ENCODE results near the gene PITPNM2.

The PITPNM2 gene
- long read RNA-seq, partial matches to known transcripts: 1 of 1 reads
- long read RNA-seq, other reads (novel, unspliced or antisense): 0 of 1 reads

- TF ChIP-seq CTCF (IDR thresholded peaks at IDR 0.05; ENCODE audit: insufficient read depth, low read length) (no peak), POLR2AphosphoS5 (IDR thresholded peaks at IDR 0.05; ENCODE audit: low read depth) (no peak), SPI1 (IDR thresholded peaks at IDR 0.05; ENCODE audit: borderline replicate concordance, low read depth) (no peak), REST (IDR thresholded peaks at IDR 0.05; ENCODE audit: insufficient replicate concordance, low read depth) (no peak), GABPA (IDR thresholded peaks at IDR 0.05; ENCODE audit: low read depth) (no peak)
- Histone ChIP-seq H3K4me3 (replicated peaks; ENCODE audit: insufficient read depth, low read length) (peak within 1 kb of the TSS; percentile 42), H3K27ac (replicated peaks) (no peak within 1 kb of the TSS), H3K27me3 (ENCODE audit: insufficient read depth, poor library complexity, severe bottlenecking) (peaks cover 4% of the 10 kb centered on the region)
- peak; percentile 30 to 32 for DNase-seq (ENCODE audit: low read depth in 1 of 2, low spot score in 1 of 2)
These were observed at the start of gene PITPNM2 for GRCh38 chr12:123150744-123151456. Gene PITPNM2, minus strand, starts transcription at chr12:123151090. Its CDS starts 116,500 bp downstream, at chr12:123034590.

- Histone ChIP-seq H3K27ac (replicated peaks) (no peak overlapping the region), H3K27me3 (ENCODE audit: insufficient read depth, poor library complexity, severe bottlenecking) (no peaks in the 10 kb centered on the region), H3K4me3 (replicated peaks; ENCODE audit: insufficient read depth, low read length) (no peak overlapping the region)
- DNase-seq (ENCODE audit: low read depth in 1 of 2, low spot score in 1 of 2): no peak
- no peak for TF ChIP-seq GABPA (IDR thresholded peaks at IDR 0.05; ENCODE audit: low read depth)
- no peak for TF ChIP-seq SPI1 (IDR thresholded peaks at IDR 0.05; ENCODE audit: borderline replicate concordance, low read depth)
These were observed 49.5 kb upstream of the PITPNM2 start for GRCh38 chr12:123200414-123200813.

GRCh38 chr12:123199936-123200335 is 49.0 kb upstream of the PITPNM2 start:
- Histone ChIP-seq H3K27me3 (ENCODE audit: insufficient read depth, poor library complexity, severe bottlenecking) (no peaks in the 10 kb centered on the region), H3K4me3 (replicated peaks; ENCODE audit: insufficient read depth, low read length) (no peak overlapping the region), H3K27ac (replicated peaks) (no peak overlapping the region)
- no peak for DNase-seq (ENCODE audit: low read depth in 1 of 2, low spot score in 1 of 2)
- TF ChIP-seq POLR2AphosphoS5 (IDR thresholded peaks at IDR 0.05; ENCODE audit: low read depth): no peak
- no peak for TF ChIP-seq GABPA (IDR thresholded peaks at IDR 0.05; ENCODE audit: low read depth)
- no peak for TF ChIP-seq SPI1 (IDR thresholded peaks at IDR 0.05; ENCODE audit: borderline replicate concordance, low read depth)
- TF ChIP-seq CTCF (IDR thresholded peaks at IDR 0.05; ENCODE audit: insufficient read depth, low read length): no peak
- no peak for TF ChIP-seq REST (IDR thresholded peaks at IDR 0.05; ENCODE audit: insufficient replicate concordance, low read depth)

- no peak overlapping the region for H3K4me3 ChIP-seq (replicated peaks; ENCODE audit: insufficient read depth, low read length)
- no peak for DNase-seq (ENCODE audit: low read depth in 1 of 2, low spot score in 1 of 2)
- no peak overlapping the region for H3K27ac ChIP-seq (replicated peaks)
- TF ChIP-seq CTCF (IDR thresholded peaks at IDR 0.05; ENCODE audit: insufficient read depth, low read length) (no peak), POLR2AphosphoS5 (IDR thresholded peaks at IDR 0.05; ENCODE audit: low read depth) (no peak), SPI1 (IDR thresholded peaks at IDR 0.05; ENCODE audit: borderline replicate concordance, low read depth) (no peak), REST (IDR thresholded peaks at IDR 0.05; ENCODE audit: insufficient replicate concordance, low read depth) (no peak), GABPA (IDR thresholded peaks at IDR 0.05; ENCODE audit: low read depth) (no peak)
- H3K27me3 ChIP-seq (ENCODE audit: insufficient read depth, poor library complexity, severe bottlenecking): no peaks in the 10 kb centered on the region
These were observed 36.7 kb upstream of the PITPNM2 start for GRCh38 chr12:123187637-123188036.
